Fibroblast of skin of abdomen (primary cell): ENCODE measurements around the gene TNFSF10.
"Not testable (repeated sequence)": the region's sequence is repeated elsewhere in the genome, so short reads cannot be mapped to it uniquely, and the experiment has no call there.

Experiments
- DNase-seq: peaks from one replicate; pipeline ENCODE4 v3.0.0-alpha.2; 2013

Gene TNFSF10

DNA sequence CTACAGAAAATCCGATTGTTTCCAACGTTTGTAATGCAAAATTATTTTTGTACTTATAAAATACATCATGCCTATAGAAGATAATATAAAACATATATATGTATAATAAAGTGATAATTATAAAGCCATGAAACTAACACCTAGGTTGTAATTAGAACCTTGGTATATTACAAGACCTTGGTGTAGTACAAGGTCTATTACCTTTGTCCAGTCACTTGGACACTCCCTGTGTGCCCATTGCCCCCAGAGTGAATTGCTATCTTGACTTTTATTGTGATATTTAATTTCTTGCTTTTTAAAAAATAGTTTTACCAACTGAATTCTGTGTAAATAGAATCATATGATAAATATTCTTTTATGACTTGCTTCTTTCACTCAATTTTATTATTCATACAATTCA, 20.7 kb upstream of the TNFSF10 start:
- no peak for DNase-seq

GRCh38 chr3:172543419-172543818, 20.2 kb upstream of the TNFSF10 start:
- DNase-seq, result no peak

- no peak for DNase-seq
These were observed 19.8 kb upstream of the TNFSF10 start for GRCh38 chr3:172542999-172543398.

- no peak for DNase-seq
These were observed 18.8 kb upstream of the TNFSF10 start for GRCh38 chr3:172541945-172542488.

GRCh38 chr3:172540049-172540448, 16.8 kb upstream of the TNFSF10 start:
- no peak for DNase-seq

DNA sequence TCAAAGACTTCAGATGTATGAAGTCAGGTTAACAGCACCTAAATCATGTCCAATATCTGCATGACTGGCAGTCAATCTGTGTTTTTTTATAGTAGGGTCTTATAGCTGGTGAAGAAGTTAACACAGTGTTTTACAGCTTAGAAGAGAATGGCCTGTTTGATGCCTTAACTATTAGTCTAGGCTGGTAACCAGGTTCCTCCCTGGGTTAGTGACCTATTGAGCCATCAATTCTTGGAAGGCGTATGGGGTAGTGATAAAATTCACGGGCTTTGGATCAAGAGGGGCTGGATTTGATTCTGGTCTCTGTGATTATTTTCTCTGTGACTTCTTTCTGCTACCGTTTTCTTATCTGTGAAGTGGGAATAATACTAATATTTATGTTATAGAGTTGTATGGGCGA, 16.0 kb upstream of the TNFSF10 start:
- DNase-seq, result no peak

- DNase-seq, result no peak
These were observed 15.3 kb upstream of the TNFSF10 start for GRCh38 chr3:172538368-172539151.

DNA sequence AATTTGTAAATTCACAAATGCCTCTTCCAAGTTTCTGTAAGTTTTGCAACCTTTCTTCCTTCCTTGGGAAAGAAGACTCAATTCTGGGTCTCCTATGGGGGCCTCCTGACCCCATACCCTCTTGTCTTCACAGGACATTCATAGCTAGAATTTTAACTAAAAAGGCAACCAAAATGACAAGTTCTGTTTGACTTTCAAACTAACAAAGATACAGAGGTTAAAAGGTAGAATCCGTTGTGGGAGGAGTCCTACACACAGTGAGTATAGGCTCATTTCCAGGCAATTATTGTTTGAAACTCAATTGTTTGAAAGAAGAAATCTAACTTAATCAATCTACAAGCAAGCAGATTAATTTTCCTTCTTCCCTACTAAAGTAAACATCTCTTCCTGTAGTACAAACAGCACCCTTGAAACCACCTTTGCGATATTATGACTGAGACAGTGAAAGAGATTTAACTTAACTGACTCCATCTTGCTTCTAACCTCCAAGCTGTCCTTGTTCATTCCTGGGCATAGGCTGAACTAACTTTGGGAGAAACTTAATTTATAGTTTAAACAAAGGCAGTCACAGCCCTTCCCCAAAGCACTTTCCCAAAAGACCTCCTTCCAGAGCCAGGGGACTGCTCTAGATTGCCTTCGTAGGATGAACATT, 14.4 kb upstream of the TNFSF10 start:
- no peak for DNase-seq

GRCh38 chr3:172536993-172537419, 13.8 kb upstream of the TNFSF10 start:
- DNase-seq, result no peak

- DNase-seq, result no peak
These were observed 13.3 kb upstream of the TNFSF10 start for GRCh38 chr3:172536505-172536904.

GRCh38 chr3:172530566-172530965, 7.3 kb upstream of the TNFSF10 start:
- no peak for DNase-seq

- DNase-seq, result no peak
These were observed 6.9 kb upstream of the TNFSF10 start for GRCh38 chr3:172530101-172530561.

DNA sequence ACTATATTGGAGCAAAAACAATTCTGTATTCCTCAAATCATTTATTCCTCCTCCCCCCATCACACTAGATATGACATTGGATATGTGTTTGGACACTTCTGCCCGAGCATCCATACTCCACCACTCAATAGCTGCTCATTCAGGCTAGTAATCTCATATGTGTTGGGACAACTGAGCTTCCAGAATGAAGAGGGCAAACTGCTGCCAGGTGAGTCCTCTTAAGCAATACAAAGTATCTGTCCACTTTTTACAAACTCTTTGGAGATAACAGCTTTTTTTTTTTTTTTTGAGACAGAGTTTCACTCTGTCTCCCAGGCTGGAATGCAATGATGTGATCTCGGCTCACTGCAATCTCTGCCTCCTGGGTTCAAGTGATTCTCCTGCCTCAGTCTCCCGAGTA, 5.4 kb upstream of the TNFSF10 start:
- no peak for DNase-seq

- DNase-seq, result no peak
These were observed 4.1 kb upstream of the TNFSF10 start for GRCh38 chr3:172527306-172527705.

DNA sequence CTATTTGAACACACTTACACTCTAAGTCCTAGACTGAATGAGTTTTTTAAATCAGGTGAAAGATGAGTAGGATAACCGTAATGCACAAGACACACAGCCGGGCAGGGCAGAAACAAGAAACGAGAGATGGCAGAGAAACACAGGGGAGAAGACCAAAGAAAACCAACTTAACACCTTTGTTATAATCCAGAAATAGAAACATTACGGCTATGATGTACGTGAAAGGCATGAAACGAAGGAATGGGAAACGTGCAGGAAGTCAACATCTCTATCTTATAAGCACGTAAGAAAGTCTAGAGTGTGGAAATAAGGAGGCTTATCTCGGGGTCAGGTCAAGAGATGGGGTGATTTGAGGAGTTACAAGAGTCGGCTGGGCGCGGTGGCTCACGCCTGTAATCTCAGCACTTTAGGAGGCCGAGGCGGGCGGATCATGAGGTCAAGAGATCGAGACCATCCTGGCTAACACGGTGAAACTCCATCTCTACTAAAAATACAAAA, 1.9 kb upstream of the TNFSF10 start:
- no peak for DNase-seq

DNA sequence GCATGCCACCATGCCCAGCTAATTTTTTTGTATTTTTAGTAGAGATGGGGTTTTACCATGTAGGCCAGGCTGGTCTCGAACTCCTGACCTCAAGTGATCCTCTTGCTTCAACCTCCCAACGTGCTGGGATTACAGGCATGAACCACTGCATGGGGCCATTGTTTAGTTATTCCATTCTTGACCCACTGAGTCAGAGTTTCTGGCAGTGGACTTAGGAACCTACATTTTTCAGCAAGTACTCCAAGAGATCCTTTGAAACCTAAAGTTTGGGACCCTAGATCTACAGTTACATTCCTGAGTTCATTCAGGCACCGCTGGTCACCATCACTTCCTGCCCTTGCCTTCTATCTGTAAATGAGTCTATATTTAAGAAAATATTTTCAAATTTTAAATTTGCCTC, 1.4 kb upstream of the TNFSF10 start:
- peak; percentile 52 for DNase-seq

GRCh38 chr3:172521837-172522726, 1.1 kb downstream of the TNFSF10 start:
- not testable (repeated sequence) for DNase-seq

DNA sequence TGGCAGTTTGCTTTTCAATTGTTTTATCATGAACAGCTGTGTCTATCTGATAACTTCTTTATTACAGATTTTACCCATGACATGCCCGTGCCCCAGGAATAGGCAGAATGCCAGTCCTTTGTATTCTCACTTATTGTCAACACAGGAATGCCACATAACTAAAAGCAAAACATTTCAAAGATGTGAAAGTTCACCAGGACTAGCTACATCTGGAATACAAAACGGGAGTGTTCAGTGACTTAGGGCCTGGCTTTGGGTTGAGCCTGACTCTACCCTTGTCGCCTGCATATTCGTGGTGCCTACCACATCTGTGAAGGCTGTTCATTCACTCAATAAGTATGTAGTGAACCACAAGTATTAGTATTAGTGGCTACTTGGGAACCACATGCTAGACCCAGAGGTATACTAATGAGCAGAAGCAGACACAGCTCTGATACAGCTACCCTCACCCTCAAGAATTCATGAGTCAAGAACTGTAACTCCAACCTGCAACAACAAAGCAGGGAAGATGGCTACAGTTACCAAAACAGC, 2.9 kb downstream of the TNFSF10 start:
- DNase-seq, result peak; percentile 94

DNA sequence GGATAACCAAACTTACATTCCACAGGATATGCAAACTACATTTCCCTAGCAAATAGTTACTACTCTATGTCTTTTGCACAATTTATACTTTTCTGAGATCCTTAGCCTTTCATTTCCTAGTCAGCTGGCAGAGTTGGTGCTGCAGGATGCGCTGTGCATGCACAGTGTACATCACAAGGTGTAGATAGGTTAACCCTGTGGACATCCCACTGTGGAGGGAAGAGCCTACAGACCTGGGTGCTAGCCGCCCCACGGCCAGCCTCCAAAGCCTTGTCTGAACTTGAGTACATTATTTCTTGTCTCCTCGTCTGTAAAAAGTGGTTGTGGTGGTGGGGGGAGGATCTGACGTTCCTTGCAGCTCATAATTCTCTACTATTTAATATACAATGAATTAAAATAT, 3.5 kb downstream of the TNFSF10 start:
- no peak for DNase-seq

GRCh38 chr3:172518929-172519640, 4.1 kb downstream of the TNFSF10 start:
- DNase-seq, result no peak

DNA sequence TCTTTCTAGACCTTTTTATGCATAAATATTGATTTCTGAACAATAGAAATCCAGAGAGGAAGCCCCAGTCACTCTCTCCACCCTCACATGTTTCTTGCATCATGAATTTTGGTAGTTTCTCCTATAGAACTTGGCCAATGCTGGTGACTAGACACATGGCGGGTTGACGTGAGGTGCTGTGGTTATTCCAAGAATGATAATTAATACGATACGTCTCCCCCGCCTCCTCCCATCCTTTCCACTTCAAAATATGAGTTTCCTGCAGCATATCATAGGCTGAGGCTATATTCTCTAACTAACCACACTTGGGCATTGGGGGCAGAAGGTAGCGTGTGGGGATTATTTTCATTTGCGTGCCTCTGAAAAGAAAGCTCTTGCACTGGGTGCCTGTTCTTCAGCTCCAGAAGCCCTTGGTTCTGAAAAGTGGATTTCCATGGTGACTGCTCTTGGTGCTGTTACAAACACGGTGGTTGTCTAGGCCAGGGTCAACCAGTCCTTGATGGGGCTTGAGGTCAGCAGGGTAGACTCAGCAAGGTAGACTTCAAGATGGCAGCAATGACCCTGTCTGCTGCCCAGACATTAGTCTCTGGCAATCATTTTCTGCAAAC, 5.3 kb downstream of the TNFSF10 start:
- DNase-seq, result peak; percentile 78
